ENCODE results near the gene FLNB. TPM values are rescaled to one million over a fixed set of nuclear protein-coding genes. Genes with fewer than 3 reads are reported as not detected.

Gene FLNB
- total RNA-seq, result 192 and 256 TPM in 2 replicates

DNA sequence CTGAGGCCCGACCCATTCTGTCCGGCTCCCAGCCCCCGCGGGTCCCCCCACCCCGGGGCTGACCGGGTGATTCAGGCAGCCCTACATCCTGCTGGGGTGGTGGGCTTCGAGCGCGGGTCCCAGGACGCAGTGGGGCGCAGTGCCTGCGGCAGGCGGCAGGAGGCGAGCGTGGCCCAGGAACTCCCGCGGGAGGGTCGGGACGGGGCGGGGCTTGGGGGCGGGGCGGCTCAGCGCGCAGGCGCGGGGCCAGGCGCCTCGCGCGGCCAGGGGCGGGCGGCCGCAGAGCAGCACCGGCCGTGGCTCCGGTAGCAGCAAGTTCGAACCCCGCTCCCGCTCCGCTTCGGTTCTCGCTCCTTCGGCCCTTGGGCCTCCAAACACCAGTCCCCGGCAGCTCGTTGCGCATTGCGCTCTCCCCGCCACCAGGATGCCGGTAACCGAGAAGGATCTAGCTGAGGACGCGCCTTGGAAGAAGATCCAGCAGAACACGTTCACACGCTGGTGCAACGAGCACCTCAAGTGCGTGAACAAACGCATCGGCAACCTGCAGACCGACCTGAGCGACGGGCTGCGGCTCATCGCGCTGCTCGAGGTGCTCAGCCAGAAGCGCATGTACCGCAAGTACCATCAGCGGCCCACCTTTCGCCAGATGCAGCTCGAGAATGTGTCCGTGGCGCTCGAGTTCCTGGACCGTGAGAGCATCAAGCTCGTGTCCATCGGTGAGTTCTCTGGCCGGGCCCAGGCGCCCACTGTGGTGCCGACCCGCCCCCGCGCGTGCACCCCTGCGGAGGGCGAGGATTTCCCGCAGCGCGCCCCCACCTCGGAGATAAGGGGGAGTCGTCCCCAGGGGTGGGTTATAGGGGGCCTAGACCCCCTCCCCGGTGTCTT lies at the start of gene FLNB:
TSS of gene FLNB (plus strand) at position 282 of the 885 bp plus-strand sequence. CDS start at position 425, 143 bp downstream.

GRCh38 chr3:58210761-58211460 lies 202.7 kb downstream of the FLNB start, which contains the start of gene DNASE1L3:
Gene DNASE1L3 (minus strand): TSS chr3:58210972. CDS start chr3:58210906, 66 bp downstream.

Other genes with a start within 250 kb of the FLNB start
- gene DNASE1L3, start 202.6 kb downstream of the FLNB start, total RNA-seq, result not detected in 2 replicates
- gene ABHD6, start 229.4 kb downstream of the FLNB start, total RNA-seq, result 8.8 and 8.9 TPM in 2 replicates